NCI-H446 (cell line): ENCODE measurements around the gene NPC2.

Experiments
- DNase-seq, 2 experiments: peaks; one replicate each; lab custom pipeline; 2025; lab: John Stamatoyannopoulos, UW

Gene NPC2

GRCh38 chr14:74519316-74520074 is 26.4 kb upstream of the NPC2 start:
- DNase-seq, result no peak

DNA sequence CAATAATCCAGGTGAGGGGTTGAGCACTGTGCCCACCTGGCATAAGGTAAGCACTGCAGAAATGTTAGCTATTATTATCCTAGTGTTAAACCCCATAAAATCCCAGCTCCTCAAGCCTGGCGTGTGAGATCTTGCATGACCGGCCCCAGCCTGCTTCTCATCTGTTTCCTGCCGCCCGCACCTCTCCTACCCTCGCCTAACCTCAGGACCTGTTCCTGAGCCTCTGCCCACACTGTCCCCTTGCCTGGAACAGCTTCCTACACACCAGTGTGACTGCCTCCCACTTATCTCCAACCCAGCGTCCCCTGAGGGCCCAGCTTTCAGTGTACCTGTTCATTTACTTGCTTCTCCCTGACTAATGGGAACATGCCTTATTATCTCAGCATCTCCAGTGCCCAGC is 25.1 kb upstream of the NPC2 start:
- DNase-seq, result no peak

- no peak for DNase-seq
Observed at GRCh38 chr14:74517731-74518130, 24.6 kb upstream of the NPC2 start.

- DNase-seq, result no peak
Observed at GRCh38 chr14:74516451-74517160, 23.5 kb upstream of the NPC2 start.

GRCh38 chr14:74515891-74516412 is 22.8 kb upstream of the NPC2 start:
- no peak for DNase-seq

DNA sequence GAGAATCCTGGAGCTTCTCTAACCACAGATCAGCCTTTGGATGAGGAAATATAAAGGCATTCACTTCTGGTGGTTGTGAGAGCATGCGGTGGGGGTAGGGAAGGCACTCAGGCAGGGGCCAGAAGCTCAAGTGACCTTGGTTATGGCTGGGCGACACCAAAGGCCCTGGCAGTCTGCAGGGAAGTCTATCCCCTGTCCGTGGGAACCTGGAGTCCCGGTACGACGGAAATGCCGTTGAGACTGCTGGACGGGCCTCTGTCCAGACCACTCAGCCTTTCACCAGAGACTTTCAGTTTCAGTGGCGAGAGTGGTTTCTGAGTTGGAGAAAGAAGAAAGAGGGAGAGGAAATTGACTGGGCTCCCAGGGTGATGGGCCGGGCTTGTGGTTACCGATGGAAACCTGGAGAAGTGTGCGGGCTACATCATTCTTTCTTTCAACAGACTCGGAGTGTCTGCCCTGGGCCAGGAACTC is 21.4 kb upstream of the NPC2 start:
- DNase-seq, result no peak

GRCh38 chr14:74511966-74512830 is 19.1 kb upstream of the NPC2 start:
- DNase-seq, result no peak

DNA sequence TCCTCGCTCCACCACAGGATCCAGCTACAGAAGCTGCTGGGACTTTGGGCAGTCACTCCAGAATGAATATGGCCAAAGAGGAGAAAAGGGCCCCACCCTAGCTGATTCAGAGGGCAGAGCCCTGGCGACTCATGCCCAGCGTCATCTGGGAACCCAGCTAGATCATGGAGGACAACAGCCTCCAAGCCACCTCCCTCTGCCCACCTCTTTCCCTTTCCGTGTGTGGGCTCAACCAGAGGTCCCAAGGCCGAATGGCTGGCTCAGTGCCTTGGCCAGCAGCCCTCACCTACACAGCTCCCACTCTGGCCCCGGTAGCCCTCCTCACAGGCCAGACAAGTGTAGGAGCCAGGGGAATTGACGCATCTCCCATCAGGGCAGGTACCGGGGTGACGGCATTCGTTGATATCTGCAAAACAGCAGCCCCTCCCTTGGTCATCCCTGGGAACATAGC is 17.9 kb upstream of the NPC2 start:
- DNase-seq, result no peak

- no peak for DNase-seq
Observed at GRCh38 chr14:74510223-74510931, 17.3 kb upstream of the NPC2 start.

DNA sequence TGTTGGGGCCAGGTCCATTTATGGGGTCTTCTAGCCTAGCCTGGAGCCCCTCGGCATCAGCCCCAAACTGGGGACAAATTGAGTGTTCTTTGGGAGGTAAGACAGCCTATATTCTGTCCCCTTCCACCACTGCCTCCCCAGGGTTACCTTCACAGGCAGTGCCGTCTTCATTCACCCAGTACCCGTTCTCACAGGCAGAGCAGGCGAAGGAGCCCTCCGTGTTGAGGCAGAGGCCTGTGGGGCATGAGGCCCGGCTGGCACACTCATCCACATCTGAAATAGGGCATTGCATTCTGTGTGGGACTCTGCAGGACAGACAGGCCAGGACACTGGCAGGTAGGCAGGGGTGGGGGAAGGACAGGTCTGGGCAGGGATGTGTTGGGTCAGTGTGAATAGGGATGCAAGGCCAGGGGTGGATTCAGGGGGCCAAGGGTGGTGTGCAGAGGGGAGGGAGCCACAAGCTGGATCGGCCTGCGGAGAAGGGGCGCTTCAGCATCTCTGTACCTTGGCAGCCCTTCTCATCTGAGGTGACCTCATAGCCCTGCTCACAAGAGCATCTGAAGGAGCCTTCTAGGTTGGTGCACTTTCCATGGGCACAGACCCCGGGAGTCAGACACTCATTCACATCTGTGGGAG is 16.6 kb upstream of the NPC2 start:
- DNase-seq, result no peak

DNA sequence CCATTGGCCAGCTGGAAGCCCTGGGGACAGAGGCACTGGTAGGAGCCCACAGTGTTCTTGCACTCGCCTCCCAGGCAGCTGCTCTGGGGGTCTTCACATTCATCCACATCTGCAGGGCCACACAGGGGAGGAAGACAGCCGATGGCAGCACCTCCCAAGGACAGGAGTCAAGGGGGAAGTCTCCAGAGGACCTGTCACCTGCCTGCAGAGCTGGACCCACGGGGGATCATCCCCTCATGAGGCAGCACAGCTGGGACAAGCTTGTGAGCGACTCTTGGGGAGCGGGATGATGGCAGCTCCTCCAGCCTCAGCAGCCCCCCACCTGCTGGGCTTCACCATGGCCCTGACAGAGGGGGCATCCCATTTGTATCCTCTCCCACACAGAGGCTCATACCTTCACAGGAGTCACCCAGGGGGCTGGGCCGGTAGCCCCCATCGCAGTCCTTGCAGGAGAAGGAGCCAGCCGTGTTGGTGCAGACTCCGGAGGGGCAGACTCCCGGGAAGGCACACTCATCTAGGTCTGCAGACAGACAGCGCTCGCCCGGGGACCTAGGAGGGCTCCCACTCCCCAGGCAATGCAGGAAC is 15.8 kb upstream of the NPC2 start:
- DNase-seq, result no peak

- no peak for DNase-seq
Observed at GRCh38 chr14:74508292-74508731, 15.2 kb upstream of the NPC2 start.

- no peak for DNase-seq
Observed at GRCh38 chr14:74507840-74508239, 14.7 kb upstream of the NPC2 start.

GRCh38 chr14:74507085-74507484 is 14.0 kb upstream of the NPC2 start:
- DNase-seq, result no peak

DNA sequence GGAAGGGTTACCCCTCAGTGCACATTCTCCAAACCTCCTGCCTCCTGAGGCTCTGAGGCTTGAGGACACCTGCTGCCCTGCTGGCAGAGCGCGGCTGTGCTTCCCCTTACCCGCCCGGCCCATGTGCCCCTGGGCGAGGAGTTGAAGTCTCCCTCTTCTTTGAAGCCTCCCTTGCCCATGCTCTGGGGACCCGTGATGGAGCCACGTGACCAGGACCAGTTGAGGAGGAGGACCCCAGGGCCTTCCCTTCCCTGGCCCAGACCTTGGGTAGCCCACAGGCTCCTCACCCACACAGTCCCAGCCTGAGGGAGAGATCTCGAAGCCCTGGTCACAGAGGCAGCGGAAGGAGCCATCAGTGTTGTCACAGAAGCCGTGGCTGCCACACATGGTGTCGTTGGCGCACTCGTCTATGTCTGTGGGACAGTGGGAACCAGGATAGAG is 13.3 kb upstream of the NPC2 start:
- no peak for DNase-seq

- no peak for DNase-seq
Observed at GRCh38 chr14:74505831-74506230, 12.7 kb upstream of the NPC2 start.

- DNase-seq, result no peak
Observed at GRCh38 chr14:74504874-74505720, 12.0 kb upstream of the NPC2 start.

DNA sequence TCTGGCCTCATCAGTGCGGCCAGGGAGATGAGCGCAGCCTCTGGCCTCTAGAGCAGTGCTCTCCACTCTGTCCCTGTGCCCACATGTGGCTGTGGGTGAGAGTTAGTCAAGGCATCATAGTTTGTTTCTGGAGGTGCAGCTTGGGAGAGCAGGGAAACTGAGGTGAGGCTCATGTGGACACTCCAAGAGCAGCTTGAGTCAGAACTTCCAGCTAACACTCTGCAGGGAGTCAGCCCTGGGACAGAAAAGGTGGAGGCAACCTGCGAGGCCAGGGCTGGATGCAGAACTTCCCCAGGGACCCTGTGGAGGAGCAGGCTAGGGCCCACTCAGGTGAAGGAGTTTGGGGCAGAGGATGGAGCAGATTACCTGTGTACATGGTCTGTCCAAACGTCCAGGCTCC is 11.3 kb upstream of the NPC2 start:
- no peak for DNase-seq

DNA sequence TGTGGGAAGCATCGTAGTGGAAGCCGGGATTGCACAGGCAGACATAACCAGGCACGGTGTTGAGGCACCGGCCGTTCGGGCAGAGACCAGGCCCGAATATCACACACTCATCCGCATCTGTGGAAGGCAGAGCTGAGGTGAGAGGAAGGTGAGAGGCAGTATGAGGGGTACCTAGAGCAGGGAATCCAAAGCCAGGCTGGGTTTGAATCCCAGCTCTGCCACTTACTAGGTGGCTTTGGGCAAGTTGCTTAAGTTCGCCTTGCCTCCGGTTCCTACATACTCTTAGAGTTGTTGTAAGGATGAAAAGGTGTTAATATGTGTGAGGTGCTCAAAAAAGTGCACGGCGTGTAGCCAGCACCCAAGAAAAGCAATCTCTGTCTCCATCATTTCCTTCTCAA is 10.8 kb upstream of the NPC2 start:
- DNase-seq, result no peak
